RWPE2 (cell line): ENCODE results near the gene ZNF732.

Experiments used
- ATAC-seq: fragments of 200-7000 bp; cut with Tn5 transposase; 3 replicates; pipeline ENCODE4 v1.9.1; 2021; ENCODE audit warnings: low read depth
- DNase-seq: peaks from one replicate; pipeline ENCODE4 v3.0.0-alpha.2; 2020; ENCODE audit warnings: low spot score
- H3K27ac ChIP-seq: fragments of 450-650 bp; 2 replicates; pipeline ENCODE4 v1.5.1; 2017; ENCODE audit warnings: mild to moderate bottlenecking; ENCODE audit not compliant: poor library complexity, severe bottlenecking
- H3K27me3 ChIP-seq: fragments of 250-450 bp; sonication (Bioruptor Pico); 2 replicates; pipeline ENCODE4 v1.5.1; 2021; ENCODE audit warnings: mild to moderate bottlenecking, moderate library complexity; ENCODE audit not compliant: insufficient read depth, poor library complexity, severe bottlenecking
- H3K36me3 ChIP-seq: fragments of 250-450 bp; sonication (Bioruptor Pico); 2 replicates; pipeline ENCODE4 v1.5.1; 2020; ENCODE audit warnings: low read depth, mild to moderate bottlenecking, moderate library complexity
- H3K4me1 ChIP-seq: fragments of 250-450 bp; sonication (Bioruptor Pico); 2 replicates; pipeline ENCODE4 v1.5.1; 2021; ENCODE audit warnings: mild to moderate bottlenecking, moderate library complexity; ENCODE audit not compliant: insufficient read depth, poor library complexity, severe bottlenecking
- H3K4me3 ChIP-seq: fragments of 250-450 bp; sonication (Bioruptor Pico); 2 replicates; pipeline ENCODE4 v1.5.1; 2021; ENCODE audit warnings: mild to moderate bottlenecking, moderate library complexity; ENCODE audit not compliant: severe bottlenecking
- H3K9me3 ChIP-seq: fragments of 250-450 bp; sonication (Bioruptor Pico); 2 replicates; pipeline ENCODE4 v1.5.1; 2021; ENCODE audit warnings: mild to moderate bottlenecking, moderate library complexity; ENCODE audit not compliant: severe bottlenecking
- TF ChIP-seq, protein P1 (sequence below): fragments of 450-650 bp; IDR thresholded peaks from one replicate; pipeline ENCODE4 v1.5.1; 2017; ENCODE audit warnings: mild to moderate bottlenecking, moderate library complexity; ENCODE audit not compliant: poor library complexity, severe bottlenecking

ZNF732 gene

DNA sequence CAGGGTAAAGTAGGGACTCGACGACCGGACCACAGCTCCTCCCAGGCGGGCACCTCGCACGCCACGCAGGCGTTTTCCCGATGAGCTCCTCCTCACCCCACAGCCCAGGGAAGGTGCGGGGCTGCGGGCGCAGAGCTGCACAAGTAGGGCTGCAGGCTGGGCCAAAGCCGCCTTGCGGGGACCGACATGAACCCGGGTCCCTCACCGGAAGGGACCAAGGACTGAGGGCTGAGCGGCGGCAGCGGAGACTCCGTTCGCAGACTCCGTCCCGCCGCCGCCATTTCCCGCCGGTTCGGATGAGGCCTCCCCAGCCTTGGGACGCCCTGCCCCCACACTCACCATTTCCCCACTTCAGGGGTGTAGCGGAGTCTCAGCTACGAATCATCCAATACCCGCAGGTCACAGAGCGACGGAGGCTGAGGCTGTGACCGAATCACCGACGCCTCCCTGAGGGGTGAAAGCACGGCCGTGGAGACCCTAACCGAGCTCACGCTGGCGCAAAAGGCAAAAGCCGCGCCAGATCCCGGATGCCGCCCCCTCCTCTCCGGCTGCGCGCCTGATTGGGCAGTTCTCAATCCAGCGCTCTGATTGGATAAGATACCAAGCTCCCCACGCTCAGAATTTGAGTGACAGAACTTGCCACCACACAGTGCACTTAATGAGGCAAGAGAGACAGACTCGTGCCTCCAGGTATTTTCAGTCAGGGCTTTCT is at the start of gene ZNF732:
TSS of gene ZNF732 (minus strand) at position 506 of the 712 bp plus-strand sequence. CDS start at position 342, 164 bp downstream.
- Histone ChIP-seq H3K27ac (peak within 1 kb of the TSS; percentile 23), H3K4me3 (peak within 1 kb of the TSS; percentile 57)

DNA sequence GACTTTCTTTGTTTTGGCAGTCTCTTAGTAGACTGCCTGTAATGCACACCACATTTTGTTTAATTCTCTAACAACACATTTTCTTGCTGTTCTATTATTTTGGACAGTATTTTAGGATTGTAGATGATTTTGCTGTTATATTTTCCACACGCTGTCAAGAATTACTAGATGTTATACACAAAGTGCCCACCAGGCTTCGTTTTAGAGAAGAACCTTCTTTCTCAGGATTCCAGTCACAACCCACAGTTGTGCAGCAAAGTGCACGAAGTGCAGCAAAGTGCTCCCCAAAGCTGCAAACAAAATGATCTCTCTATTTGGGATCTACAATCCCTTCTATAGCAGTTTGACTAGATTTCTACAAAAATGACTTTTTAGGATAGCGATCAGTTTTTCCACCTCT is 34.7 kb upstream of the ZNF732 start:
- Histone ChIP-seq H3K36me3 (peaks cover 60% of the 10 kb centered on the region), H3K27me3 (no peaks in the 10 kb centered on the region), H3K27ac (no peak overlapping the region), H3K4me3 (no peak overlapping the region), H3K9me3 (peaks cover 24% of the 10 kb centered on the region), H3K4me1 (no peaks in the 10 kb centered on the region)
- TF ChIP-seq, protein P1, sequence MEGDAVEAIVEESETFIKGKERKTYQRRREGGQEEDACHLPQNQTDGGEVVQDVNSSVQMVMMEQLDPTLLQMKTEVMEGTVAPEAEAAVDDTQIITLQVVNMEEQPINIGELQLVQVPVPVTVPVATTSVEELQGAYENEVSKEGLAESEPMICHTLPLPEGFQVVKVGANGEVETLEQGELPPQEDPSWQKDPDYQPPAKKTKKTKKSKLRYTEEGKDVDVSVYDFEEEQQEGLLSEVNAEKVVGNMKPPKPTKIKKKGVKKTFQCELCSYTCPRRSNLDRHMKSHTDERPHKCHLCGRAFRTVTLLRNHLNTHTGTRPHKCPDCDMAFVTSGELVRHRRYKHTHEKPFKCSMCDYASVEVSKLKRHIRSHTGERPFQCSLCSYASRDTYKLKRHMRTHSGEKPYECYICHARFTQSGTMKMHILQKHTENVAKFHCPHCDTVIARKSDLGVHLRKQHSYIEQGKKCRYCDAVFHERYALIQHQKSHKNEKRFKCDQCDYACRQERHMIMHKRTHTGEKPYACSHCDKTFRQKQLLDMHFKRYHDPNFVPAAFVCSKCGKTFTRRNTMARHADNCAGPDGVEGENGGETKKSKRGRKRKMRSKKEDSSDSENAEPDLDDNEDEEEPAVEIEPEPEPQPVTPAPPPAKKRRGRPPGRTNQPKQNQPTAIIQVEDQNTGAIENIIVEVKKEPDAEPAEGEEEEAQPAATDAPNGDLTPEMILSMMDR = no peak
- DNase-seq (no peak), ATAC-seq (no peak)

More for the DNA sequence above, at the start of gene ZNF732:
- Histone ChIP-seq H3K36me3 (0 out of 2 replicates have a peak, but pooled peaks cover 4% of the 10 kb centered on the region), H3K9me3 (peaks cover 4% of the 10 kb centered on the region), H3K27me3 (no peaks in the 10 kb centered on the region), H3K4me1 (peaks cover 5% of the 10 kb centered on the region)
- peak; percentile 99 for ATAC-seq
- TF ChIP-seq, protein P1 = no peak
- DNase-seq = peak; percentile 71

DNA sequence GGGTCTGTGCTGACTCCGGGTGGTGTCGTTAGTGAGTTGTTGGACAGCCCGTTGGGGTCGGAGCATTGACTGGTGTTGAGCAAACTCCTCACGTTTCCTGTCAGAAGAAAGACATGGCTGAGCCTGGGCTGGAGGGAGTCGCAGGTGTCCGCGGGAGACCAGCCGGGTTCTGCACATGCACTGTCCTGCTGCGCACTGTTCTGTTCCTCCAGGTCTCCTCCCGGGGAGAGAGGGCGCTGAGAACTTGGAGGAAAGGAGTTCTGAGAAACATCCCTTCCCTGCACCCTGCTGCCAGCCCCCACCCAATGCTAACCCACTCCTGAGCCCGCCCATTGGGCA is 33.5 kb upstream of the ZNF732 start:
- peak overlapping the region; percentile 55 for H3K27ac ChIP-seq

DNA sequence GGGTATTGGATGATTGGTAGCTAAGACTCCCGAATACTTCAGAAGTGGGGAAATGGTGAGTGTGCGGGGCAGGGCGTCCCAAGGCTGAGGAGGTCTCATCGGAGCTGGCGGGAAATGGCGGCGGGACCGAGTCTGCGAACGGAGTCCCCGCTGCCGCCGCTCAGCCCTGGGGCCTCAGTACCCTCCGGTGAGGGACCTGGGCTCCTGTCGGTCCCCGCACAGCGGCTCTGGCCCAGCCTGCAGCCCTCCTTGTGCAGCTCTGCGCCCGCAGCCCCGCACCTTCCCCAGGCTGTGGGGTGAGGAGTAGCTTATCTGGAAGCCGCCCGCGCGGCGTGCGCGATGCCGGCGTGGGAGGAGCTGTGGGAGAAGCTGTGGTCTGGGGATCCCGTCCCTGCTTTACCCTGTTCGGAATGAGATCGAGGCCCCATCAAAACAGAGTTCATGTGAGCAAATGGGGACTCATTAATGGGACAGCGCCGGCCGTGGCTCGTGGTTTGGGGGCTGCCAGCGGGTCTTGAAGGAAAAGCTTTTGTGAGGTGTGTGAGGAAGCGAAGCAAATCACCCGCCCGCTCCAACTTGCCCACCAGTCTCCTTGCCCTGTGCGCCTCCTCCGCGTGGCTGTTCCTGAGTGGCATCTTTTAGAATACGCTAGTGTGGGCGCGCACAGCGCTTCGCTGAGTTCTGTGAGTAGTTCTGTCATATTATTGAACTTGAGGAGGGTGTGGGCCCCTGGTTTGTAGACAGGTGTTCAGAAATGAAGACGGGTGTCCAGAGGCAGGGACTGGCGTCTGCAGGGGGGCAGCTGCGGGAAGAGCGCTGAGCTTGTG is 32.9 kb upstream of the ZNF732 start:
- peak overlapping the region; percentile 89 for H3K4me3 ChIP-seq
- H3K36me3 ChIP-seq = peaks cover 44% of the 10 kb centered on the region
- H3K27me3 ChIP-seq = no peaks in the 10 kb centered on the region
- TF ChIP-seq, protein P1 = no peak
- H3K4me1 ChIP-seq = no peaks in the 10 kb centered on the region
- peak; percentile 55 for ATAC-seq
- DNase-seq = peak; percentile 65
- H3K27ac ChIP-seq = peak overlapping the region; percentile 55
- H3K9me3 ChIP-seq = peaks cover 20% of the 10 kb centered on the region

More for the DNA sequence above, 33.5 kb upstream of the ZNF732 start:
- DNase-seq = no peak
- no peaks in the 10 kb centered on the region for H3K27me3 ChIP-seq
- no peak for ATAC-seq
- peaks cover 20% of the 10 kb centered on the region for H3K9me3 ChIP-seq
- TF ChIP-seq, protein P1 = no peak
- H3K4me1 ChIP-seq = no peaks in the 10 kb centered on the region
- peak overlapping the region; percentile 89 for H3K4me3 ChIP-seq
- peaks cover 48% of the 10 kb centered on the region for H3K36me3 ChIP-seq
